K562 (cell line): ENCODE results near the gene GIMAP8. TPM values are rescaled to one million over a fixed set of nuclear protein-coding genes. Genes with fewer than 3 reads are reported as not detected.
A peak's percentile ranks its signal among the peaks of the same experiment; 100 is the strongest.

Experiments
- ATAC-seq: fragments of 200-7000 bp; cut with Tn5 transposase; 3 replicates; pipeline ENCODE4 v1.9.1; 2020; ENCODE audit warnings: moderate library complexity
- BruUV-seq: library from RNA; stranded (reverse); fragments of 400-500 nt; replicated peaks from 2 replicates; lab custom pipeline; 2021; lab: Mats Ljungman, UMichigan
- CTCF ChIA-PET: fragments of 300-600 bp; formaldehyde crosslinking; extraction: SDS; loops from one replicate; lab custom pipeline; 2021; ENCODE audit warnings: low intra/inter-chr PET ratio; lab: Yijun Ruan, JAX
- POLR2A ChIA-PET: fragments of 300-600, 350-650 bp; sonication (Branson Sonifier 250); formaldehyde crosslinking; extraction: SDS; loops from one replicate; lab custom pipeline; 2021; ENCODE audit warnings: antibody characterized with exemption, inconsistent platforms; lab: Yijun Ruan, JAX
- DNase-seq, 4 experiments: peaks; one replicate each; pipeline versions ENCODE4 v3.0.0 to v3.0.0-alpha.2; 2011 to 2018; ENCODE audit warnings: low spot score in 3 of 4, mixed read lengths in 3 of 4; ENCODE audit errors: extremely low read depth in 1 of 4
- FAIRE-seq: peaks from 2 replicates; lab custom pipeline; 2011; peaks lifted over from hg19 to GRCh38; lab: Jason Lieb, UNC
- H2AFZ ChIP-seq: 2 replicates; pipeline ENCODE4 v1.6.0; 2011; ENCODE audit warnings: low read depth, low read length, control low read depth, inconsistent platforms
- H3K27ac ChIP-seq: fragments of 200-600 bp; 3 replicates; pipeline ENCODE4 v1.8.0; 2011; ENCODE audit warnings: low read depth, mild to moderate bottlenecking, control low read depth, inconsistent platforms, low read length, moderate library complexity, mixed read lengths; ENCODE audit errors: extremely low read depth
- H3K27me3 ChIP-seq, 2 experiments: fragments of 300-600 bp in 1 of 2; 2 replicates in 1 of 2; 3 replicates in 1 of 2; pipeline versions ENCODE4 v1.6.0 to v1.8.0; 2011; ENCODE audit warnings: inconsistent platforms in 2 of 2, low read length in 2 of 2, mild to moderate bottlenecking in 1 of 2, mixed read lengths in 1 of 2, moderate library complexity in 1 of 2; ENCODE audit not compliant: control insufficient read depth in 2 of 2, insufficient read depth in 2 of 2
- H3K36me3 ChIP-seq: fragments of 300-600 bp; 3 replicates; pipeline ENCODE4 v1.8.0; 2011; ENCODE audit warnings: mild to moderate bottlenecking, low read length, inconsistent platforms; ENCODE audit not compliant: control insufficient read depth, insufficient read depth
- H3K4me1 ChIP-seq, 2 experiments: fragments of 200-600 bp in 1 of 2; replicated peaks in 1 of 2; 2 replicates in 1 of 2; 3 replicates in 1 of 2; pipeline versions ENCODE4 v1.5.1 to v1.8.0; 2011; ENCODE audit warnings: inconsistent platforms in 2 of 2, low read length in 2 of 2, mild to moderate bottlenecking in 1 of 2, mixed read lengths in 1 of 2, moderate library complexity in 1 of 2; ENCODE audit not compliant: control insufficient read depth in 2 of 2, insufficient read depth in 2 of 2
- H3K4me2 ChIP-seq: 2 replicates; pipeline ENCODE4 v1.6.1; 2011; ENCODE audit warnings: low read length, control low read depth, inconsistent platforms, mixed read lengths; ENCODE audit not compliant: insufficient read depth
- H3K4me3 ChIP-seq: fragments of 200-600 bp; sonication (generic), shearing (Covaris generic); 2 replicates; pipeline ENCODE4 v1.5.1; 2016; ENCODE audit warnings: control low read depth, inconsistent platforms
- H3K79me2 ChIP-seq: fragments of 200-600 bp; 3 replicates; pipeline ENCODE4 v1.8.0; 2011; ENCODE audit warnings: low read length, inconsistent platforms; ENCODE audit not compliant: control insufficient read depth, insufficient read depth
- H3K9ac ChIP-seq, 2 experiments: 2 replicates each; pipeline versions ENCODE4 v1.6.0 to v1.6.1; 2011; ENCODE audit warnings: low read depth in 2 of 2, low read length in 2 of 2, control low read depth in 1 of 2, inconsistent platforms in 1 of 2, mild to moderate bottlenecking in 1 of 2, mixed read lengths in 1 of 2; ENCODE audit not compliant: insufficient read depth in 1 of 2
- H3K9me1 ChIP-seq: one replicate; pipeline ENCODE4 v1.6.0; 2011; ENCODE audit warnings: inconsistent platforms, mild to moderate bottlenecking, low read length, moderate library complexity; ENCODE audit not compliant: control insufficient read depth, insufficient read depth
- H3K9me3 ChIP-seq: replicated peaks from 2 replicates; pipeline ENCODE4 v1.5.1; 2011; ENCODE audit warnings: low read depth, low read length, inconsistent platforms; ENCODE audit not compliant: control insufficient read depth, insufficient read depth
- H4K20me1 ChIP-seq: replicated peaks from 2 replicates; pipeline ENCODE4 v1.6.1; 2011; ENCODE audit warnings: low read length, inconsistent platforms, mixed read lengths; ENCODE audit not compliant: control insufficient read depth, insufficient read depth
- ELF2 ChIP-seq: fragments of 250-450 bp; sonication (Bioruptor Pico); IDR thresholded peaks from 2 replicates; pipeline ENCODE4 v1.5.0; 2021; ENCODE audit warnings: mild to moderate bottlenecking
- FOXK1 ChIP-seq: sonication (generic); formaldehyde crosslinking; IDR thresholded peaks from 2 replicates; pipeline ENCODE4 v1.8.0; 2022; ENCODE audit warnings: missing genetic modification reagents, mild to moderate bottlenecking, borderline replicate concordance
- FOXP1 ChIP-seq: sonication (generic); formaldehyde crosslinking; IDR thresholded peaks from 2 replicates; pipeline ENCODE4 v1.8.0; 2022; ENCODE audit warnings: mild to moderate bottlenecking, missing genetic modification reagents
- HNRNPL ChIP-seq: fragments of 200-400 bp; formaldehyde crosslinking; IDR thresholded peaks from 2 replicates; pipeline ENCODE4 v1.6.1; 2017; ENCODE audit warnings: low read depth, mild to moderate bottlenecking, low read length
- L3MBTL2 ChIP-seq: fragments of 450-650 bp; IDR thresholded peaks from 2 replicates; pipeline ENCODE4 v1.6.1; 2016; ENCODE audit warnings: mild to moderate bottlenecking, moderate library complexity
- MAX ChIP-seq: sonication (generic); formaldehyde crosslinking; IDR thresholded peaks from 2 replicates; pipeline ENCODE4 v1.9.0; 2022; ENCODE audit warnings: mild to moderate bottlenecking, missing genetic modification reagents
- MLLT1 ChIP-seq, 2 experiments: fragments of 450-650 bp; IDR thresholded peaks; 2 replicates each; pipeline ENCODE4 v1.6.1; 2016
- RBBP5 ChIP-seq: fragments of 200-600 bp; sonication (generic); IDR thresholded peaks from 2 replicates; pipeline ENCODE4 v1.6.1; 2012; ENCODE audit warnings: borderline replicate concordance, mild to moderate bottlenecking, low read length, control low read depth, inconsistent platforms; ENCODE audit not compliant: insufficient read depth, poor library complexity, severe bottlenecking
- RFX7 ChIP-seq: fragments of 250-450 bp; sonication (Bioruptor Pico); IDR thresholded peaks from 2 replicates; pipeline ENCODE4 v1.5.1; 2021; ENCODE audit warnings: mild to moderate bottlenecking
- SFPQ ChIP-seq: fragments of 200-400 bp; formaldehyde crosslinking; IDR thresholded peaks from 2 replicates; pipeline ENCODE4 v1.6.1; 2017; ENCODE audit warnings: mild to moderate bottlenecking, low read depth, low read length, moderate library complexity
- SMARCB1 ChIP-seq: IDR thresholded peaks from 2 replicates; pipeline ENCODE4 v1.6.1; 2011; ENCODE audit warnings: improper control_type of control experiment, low read depth; ENCODE audit not compliant: insufficient read length
- SRF ChIP-seq, 2 experiments: fragments of 250-450, 450-650 bp in 1 of 2; sonication (Bioruptor Pico) in 1 of 2; sonication (generic) in 1 of 2; formaldehyde crosslinking; IDR thresholded peaks; 2 replicates each; pipeline versions ENCODE4 v1.5.0 to v1.5.1; 2020 to 2022; ENCODE audit warnings: mild to moderate bottlenecking in 1 of 2, missing genetic modification reagents in 1 of 2
- ZFP36 ChIP-seq: fragments of 150-350 bp; IDR thresholded peaks from 2 replicates; pipeline ENCODE4 v1.6.1; 2018; ENCODE audit warnings: low read length, low read depth; ENCODE audit not compliant: partially characterized antibody
- ZFPM2 ChIP-seq: fragments of 250-450 bp; sonication (Bioruptor Pico); IDR thresholded peaks from 2 replicates; pipeline ENCODE4 v1.5.1; 2022; ENCODE audit warnings: mild to moderate bottlenecking
- ZNF121 ChIP-seq: sonication (generic); formaldehyde crosslinking; conservative IDR thresholded peaks from 2 replicates; pipeline ENCODE4 v1.8.0; 2022; ENCODE audit warnings: missing genetic modification reagents
- ZNF384 ChIP-seq: IDR thresholded peaks from 2 replicates; pipeline ENCODE4 v1.6.1; 2012; ENCODE audit warnings: low read depth, low read length, improper control_type of control experiment
- ZNF655 ChIP-seq: fragments of 250-450 bp; sonication (Bioruptor Pico); IDR thresholded peaks from 2 replicates; pipeline ENCODE4 v1.5.0; 2021
- WGBS: fragments of 100-300 bp; shearing (Covaris generic); methylation state at CpG from one replicate; pipeline ENCODE4 v1.1.6; 2016; ENCODE audit warnings: low coverage, mixed read lengths; ENCODE audit not compliant: insufficient coverage; ENCODE audit errors: missing lambda C conversion rate; 5-methylcytosine and 5-hydroxymethylcytosine counted together
- in situ Hi-C: fragments of 300-500 bp; cut with MboI; formaldehyde crosslinking; loops from 4 replicates; pipeline ENCODE4 v1.15.0; 2018; ENCODE audit warnings: inconsistent platforms, mixed read lengths
- intact Hi-C: fragments of 100-400 bp; cut with micrococcal nuclease; formaldehyde crosslinking; loops from 2 replicates; pipeline ENCODE4 v1.14.2; 2022
- polyA plus RNA-seq, 8 experiments: library from polyadenylated mRNA; depleted of rRNA in 4 of 8; stranded (reverse) in 5 of 8; unstranded in 3 of 8; fragments of >200 nt; fragmentation: Nextera tagmentation in 2 of 8; fragmentation: Illumina TruSeq in 1 of 8; extraction: Ambion mirVana in 2 of 8; extraction: Trizol in 1 of 8; gene quantifications; 2 replicates each; pipeline versions ENCODE4 v1.2.1 to v1.2.3, GENCODE V29; 2011 to 2014; ENCODE audit warnings: inconsistent platforms in 1 of 8, missing spikeins in 1 of 8
- total RNA-seq, 7 experiments: library from RNA; depleted of rRNA in 6 of 7; stranded (reverse); fragments of >200 nt in 6 of 7; fragmentation: Illumina TruSeq in 2 of 7; extraction: Trizol in 2 of 7; gene quantifications; 2 replicates each; pipeline versions ENCODE4 v1.2.1 to v1.2.3, GENCODE V29; 2011 to 2021; ENCODE audit warnings: low replicate concordance in 1 of 7

GIMAP8 gene
- total and polyA plus RNA-seq, 9 of the 15 experiments (the other 6 are each of a cell fraction or from before 2014, with no cell fraction given) = not detected

GRCh38 chr7:150431839-150432658 lies 18.4 kb upstream of the GIMAP8 start:
- no peaks in the 10 kb centered on the region for H3K27me3 ChIP-seq
- POLR2A ChIA-PET = interaction anchor here (0.6 to 3.6 kb wide), 5 partner anchors 10 to 114 kb away, joined by 3 to 29 read pairs (median 5); partner anchors contain the start of gene GIMAP8
- CTCF ChIA-PET = no interaction called here
- TF ChIP-seq ELF2 (no peak), MAX (CRISPR knock-in tag) (no peak), ZNF384 (no peak), SFPQ (no peak), ZNF121 (CRISPR knock-in tag) (no peak), ZFP36 (no peak), ZNF655 (no peak), SMARCB1 (no peak), SRF (CRISPR knock-in tag; IDR thresholded peaks at IDR 0.05) (no peak), MLLT1 (IDR thresholded peaks at IDR 0.05) (no peak), FOXP1 (CRISPR knock-in tag) (no peak), FOXK1 (CRISPR knock-in tag) (no peak), HNRNPL (no peak), RFX7 (CRISPR knock-in tag) (no peak), RBBP5 (peak; percentile 27), L3MBTL2 (peak; percentile 87), ZFPM2 (CRISPR knock-in tag) (no peak)

More at GRCh38 chr7:150431839-150432658, 18.4 kb upstream of the GIMAP8 start:
- DNase-seq (peak in 3 of 4 experiments; percentile 17 to 63 (median 63)), FAIRE-seq (peak; percentile 75), ATAC-seq (peak; percentile 73)
- Histone ChIP-seq H3K27ac (peak overlapping the region; percentile 37; the same call in 2 of the 3 replicates), H3K4me2 (peak overlapping the region; percentile 17), H4K20me1 (no peaks in the 10 kb centered on the region), H3K4me1 (peaks cover 21 to 32% of the 10 kb centered on the region in 2 experiments), H2AFZ (peak overlapping the region; percentile 80), H3K79me2 (no peaks in the 10 kb centered on the region), H3K36me3 (no peaks in the 10 kb centered on the region), H3K9ac (no peak overlapping the region), H3K4me3 (no peak overlapping the region), H3K9me1 (no peaks in the 10 kb centered on the region), H3K9me3 (no peaks in the 10 kb centered on the region)
- in situ Hi-C loops (no loop called here), intact Hi-C loops (no loop called here)
- no TSS peak for BruUV-seq
- 24% methylated on average over 7 of the region's 7 CpGs for WGBS
